Hematopoietic multipotent progenitor cell (in vitro differentiated cells): ENCODE measurements around the gene TMEM108. TPM values are rescaled to one million over a fixed set of nuclear protein-coding genes. Genes with fewer than 3 reads are reported as not detected.

Experiments used
- DNase-seq, 3 donors: peaks; one replicate each; pipeline ENCODE4 v3.0.0-alpha.2; 2011 to 2015; ENCODE audit warnings: low read depth in 2 of 3, low spot score in 2 of 3
- total RNA-seq: library from RNA; depleted of rRNA; stranded (reverse); fragments of >200 nt; gene quantifications from one replicate; pipeline ENCODE4 v1.2.3, GENCODE V29; 2012

TMEM108 gene
- total RNA-seq, 1 donor = under 0.01 TPM

DNA sequence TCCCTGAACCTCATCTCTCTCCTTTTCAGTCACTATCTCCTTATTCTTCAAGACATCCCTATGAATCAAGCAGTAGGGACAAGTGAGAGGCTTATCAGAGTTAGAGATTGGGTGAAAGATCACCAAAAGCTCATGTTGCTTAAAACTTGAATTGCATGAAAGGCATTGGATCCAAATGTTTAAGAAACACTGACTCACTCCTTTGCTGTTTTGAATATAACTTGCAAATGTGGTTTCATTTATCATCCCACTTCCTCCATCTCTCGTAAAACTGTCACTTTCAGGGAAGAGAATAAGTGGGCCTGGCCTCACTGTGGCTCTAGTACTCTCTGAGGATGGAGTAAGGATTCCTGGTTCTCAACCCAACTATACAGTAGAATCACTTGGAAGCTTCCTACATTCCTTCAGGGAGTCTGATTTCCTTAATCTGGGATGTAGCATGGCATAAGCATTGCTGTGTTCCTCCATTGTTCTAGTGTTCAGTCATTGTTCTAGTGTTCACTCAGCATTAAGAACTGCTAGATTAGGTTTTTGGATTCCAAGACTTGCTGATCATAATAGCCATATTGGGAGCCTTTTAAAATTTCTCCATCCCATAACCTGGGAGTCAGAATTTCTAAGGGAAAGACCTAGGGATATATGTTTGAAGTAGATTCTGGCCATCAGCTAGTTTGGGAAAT lies 171.8 kb downstream of the TMEM108 start:
- DNase-seq = peak in 2 of 3 donors; percentile 45 to 75

DNA sequence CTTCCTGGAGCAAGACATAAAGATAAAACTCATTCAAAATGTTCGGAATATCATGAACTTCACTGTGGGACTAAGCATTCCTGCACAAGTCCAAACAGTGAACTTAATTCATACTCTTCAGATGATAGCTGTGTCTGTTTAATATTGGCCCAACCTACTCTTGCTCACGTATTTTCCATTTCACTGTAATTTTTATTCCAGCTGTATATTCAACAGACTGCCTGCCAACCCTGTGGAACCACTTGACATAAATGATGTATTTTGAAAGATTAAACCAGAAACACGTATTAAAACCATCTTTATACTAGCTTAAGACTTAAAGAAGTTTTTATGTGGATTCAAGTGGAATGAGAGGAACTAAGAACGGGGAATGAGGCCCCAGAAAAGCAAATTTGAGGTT lies 172.5 kb downstream of the TMEM108 start:
- no peak for DNase-seq

DNA sequence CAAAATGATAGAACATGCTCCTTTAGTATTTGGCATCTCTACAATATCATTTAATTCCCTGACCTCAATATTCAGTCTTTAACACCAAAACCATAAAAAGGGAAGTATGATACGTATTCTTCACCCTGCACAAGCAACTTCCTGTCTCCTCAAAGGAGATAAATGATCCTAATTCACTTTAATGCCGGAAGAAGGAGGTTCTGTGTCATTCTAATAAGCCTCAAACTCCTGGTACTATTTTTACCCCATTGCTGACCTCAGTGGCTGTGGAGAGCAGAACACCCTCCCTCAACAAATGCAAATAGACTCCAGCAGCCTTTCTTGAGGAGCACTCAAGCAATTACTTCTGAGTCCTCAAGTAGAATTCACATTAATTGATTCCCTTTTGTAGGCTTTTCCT lies 173.3 kb downstream of the TMEM108 start:
- peak in 2 of 3 donors; percentile 66 to 89 for DNase-seq

DNA sequence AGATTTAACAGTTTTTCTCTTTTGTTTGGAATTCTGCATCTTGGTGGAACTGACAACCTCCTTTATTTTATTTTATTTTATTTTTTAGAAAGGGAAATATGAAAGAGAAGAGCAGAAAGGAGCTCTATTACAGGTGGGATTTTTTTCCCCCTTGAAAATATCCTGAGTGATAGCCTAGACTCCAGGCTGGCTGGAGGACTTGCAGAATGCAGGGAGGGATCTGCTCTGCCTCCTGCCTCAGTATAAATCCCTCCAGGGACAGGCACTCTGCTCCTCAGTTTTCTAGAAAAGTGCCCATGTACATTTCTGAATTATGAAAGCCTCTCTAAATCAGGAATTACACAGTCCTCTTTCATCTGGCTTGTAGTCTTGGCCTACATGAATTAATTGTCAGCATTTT lies 173.7 kb downstream of the TMEM108 start:
- no peak for DNase-seq

DNA sequence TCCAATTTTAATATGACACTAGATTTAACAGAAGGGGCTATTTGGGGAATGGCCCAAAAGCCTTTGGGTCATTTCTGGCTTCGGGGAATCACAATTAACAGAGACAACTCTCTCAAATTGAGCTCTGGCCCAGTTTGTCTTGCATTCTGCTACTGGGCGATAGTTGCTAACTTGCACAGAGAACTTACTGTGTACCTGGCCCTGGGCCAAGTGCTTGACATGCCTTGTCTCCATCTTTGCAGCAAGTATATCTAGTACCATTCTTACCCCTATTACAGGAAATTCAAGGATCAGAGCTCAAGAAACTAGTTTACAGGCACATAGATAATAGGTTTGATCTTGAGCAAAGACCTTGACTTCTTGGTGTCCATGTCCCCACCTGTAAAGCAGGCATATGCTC lies 175.7 kb downstream of the TMEM108 start:
- no peak for DNase-seq

DNA sequence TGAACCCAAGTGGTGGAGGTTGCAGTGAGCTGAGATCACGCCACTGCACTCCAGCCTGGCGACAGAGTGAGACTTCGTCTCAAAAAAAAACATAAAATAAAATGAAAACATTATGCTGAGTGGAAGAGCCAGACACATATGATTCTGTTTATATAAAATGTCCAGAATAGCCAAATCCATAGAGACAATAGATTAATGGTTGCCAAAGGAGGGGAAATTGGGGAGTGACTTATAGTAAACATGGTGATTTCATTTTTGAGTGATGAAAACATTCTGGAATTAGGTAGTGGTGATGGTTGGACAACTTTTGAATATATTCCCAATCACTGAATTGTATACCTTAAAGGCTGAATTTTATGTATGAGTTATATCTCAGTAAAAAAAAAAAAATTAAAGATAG lies 189.6 kb downstream of the TMEM108 start:
- no peak for DNase-seq

DNA sequence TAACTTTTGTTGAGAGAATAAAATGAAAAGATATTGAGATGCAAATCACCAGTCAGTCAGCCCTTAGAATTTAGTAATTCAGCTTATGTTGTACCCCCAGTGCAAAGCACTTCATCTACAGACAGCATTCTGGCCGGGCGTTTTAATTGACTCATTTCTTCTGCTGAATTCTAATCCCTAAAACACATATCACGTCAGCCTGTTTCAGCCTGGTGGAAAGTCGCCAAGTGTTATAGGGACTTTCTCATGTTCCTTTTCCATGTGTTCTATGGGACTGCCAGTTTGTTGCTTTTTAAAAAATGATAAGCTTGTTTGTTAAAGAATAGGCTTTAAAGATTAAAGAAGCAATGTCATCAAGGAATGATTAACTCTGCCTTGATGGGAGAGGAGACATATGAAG lies 192.0 kb downstream of the TMEM108 start:
- no peak for DNase-seq

DNA sequence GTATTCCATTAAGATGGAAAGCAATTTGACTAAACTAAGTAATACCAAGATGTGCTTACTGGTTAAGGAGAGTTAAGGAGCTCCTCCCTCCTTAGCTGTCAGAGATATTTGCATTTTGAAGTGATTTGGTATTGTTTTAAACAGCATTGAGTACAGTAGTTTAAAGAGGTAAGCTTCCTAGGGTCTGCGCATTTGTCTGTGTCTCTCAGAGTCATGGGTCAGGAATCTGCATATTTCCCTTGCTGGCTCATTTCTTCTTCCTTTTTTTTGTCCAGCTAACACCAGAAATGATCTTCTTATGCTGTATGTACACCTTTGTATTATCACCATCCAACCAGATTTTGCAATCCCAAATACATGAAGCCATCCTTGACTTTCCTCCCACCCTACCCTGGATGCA lies 198.7 kb downstream of the TMEM108 start:
- no peak for DNase-seq

DNA sequence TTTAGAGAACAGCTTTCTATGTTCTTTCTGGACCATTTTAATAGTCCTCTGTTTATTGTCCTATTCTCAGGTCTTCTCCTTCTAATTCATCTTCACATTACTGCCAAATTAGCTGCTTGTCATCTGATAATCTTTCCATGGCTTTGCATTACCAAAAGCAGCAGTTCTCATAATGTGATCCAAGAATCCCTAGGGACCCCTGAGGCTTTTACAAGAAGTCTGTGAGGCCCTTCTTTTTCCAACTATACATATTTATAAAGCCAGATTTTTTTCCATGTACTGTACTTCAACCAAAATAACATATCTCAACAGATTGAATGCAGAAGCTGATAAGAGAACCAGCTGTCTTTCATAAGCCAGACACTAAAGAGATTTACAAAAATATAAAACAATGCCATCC lies 199.2 kb downstream of the TMEM108 start:
- no peak for DNase-seq

DNA sequence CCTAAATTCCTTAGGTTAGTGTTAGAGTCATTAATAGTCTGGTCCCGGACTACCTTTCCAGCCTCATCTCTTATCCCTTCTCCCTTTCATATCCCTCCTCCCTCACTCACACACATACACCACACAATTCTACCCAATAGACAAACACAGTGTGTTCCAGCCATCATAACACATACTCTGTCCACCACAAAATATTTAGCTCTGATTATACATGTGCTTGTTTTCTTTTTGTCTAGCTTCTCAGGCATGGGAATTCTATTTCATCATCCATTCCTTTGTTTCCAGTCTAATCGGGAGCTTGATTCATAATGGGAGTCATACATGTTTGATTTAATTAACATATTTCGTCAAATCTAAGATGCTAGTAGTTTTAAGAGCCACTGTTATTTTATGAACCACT lies 199.8 kb downstream of the TMEM108 start:
- no peak for DNase-seq

DNA sequence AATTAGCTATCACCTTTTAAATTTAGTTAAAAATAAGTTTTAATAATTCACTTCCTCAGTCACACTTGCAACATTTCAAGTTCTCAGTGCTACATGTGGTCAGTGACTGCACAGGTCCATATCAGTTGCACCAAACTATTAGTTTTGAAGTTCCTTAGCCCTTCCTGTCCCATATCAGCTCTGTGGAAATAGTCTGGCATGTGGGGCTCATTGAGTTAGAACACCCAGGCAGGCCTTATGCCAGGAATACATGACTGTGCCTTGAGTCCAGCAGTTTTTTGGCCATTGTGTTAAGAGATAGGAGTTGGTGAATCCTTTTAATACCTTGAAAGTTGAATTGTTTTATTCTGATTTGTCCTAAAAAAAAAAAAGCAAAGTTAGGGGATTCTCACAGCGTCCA lies 207.9 kb downstream of the TMEM108 start:
- no peak for DNase-seq

DNA sequence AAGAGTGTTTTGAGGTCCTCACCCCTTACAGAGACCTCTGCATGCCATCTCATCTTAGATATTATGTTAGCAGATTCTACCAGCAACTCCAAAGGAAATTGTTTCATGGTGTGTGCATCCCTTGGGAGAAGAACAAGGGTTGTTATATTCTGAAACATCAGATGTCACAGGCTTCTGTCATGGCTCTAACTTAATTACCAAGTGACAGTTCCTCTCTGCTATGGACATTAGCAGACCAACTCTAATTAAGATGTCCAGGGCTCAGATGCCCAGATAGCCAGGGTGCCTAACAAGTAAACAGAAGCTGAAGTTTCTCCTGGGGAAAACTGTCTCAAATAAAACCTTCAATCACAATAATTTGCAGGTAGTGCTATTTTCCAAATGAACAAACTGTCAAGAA lies 208.6 kb downstream of the TMEM108 start:
- no peak for DNase-seq

DNA sequence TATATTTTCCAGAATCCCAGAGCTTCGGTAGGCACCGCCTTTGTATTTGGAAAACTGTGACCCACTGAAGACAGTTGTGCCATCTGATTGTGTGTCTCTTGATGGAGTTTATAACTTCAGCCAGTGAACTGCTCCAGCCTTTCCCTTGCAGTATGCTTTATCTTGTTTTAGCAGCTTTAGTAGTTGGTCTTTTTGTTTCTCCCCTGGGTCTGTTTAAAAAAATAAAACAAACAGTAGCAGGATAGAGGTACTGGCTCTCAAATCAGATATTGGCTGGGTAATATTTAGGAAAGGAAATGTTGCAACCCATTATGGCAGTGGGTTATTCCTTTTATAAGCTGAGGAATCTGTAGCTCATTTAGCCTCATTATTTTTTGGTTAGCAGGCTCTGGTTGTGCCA lies 210.2 kb downstream of the TMEM108 start:
- DNase-seq = no peak

DNA sequence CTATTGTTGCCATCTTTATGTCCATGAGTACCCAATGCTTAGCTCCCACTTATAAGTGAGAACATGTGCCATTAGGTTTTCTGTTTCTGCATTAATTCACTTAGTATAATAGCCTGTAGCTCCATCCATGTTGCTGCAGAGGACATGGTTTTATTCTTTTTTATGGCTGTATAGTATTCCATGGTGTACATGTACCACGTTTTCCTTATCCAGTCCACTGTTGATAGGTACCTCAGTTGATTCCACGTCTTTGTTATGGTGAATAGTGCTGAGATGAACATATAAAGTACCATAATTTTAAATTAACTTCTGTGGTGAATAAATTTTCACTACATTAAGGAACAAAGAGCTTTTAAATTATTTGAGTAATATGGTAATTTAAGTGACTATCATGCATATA lies 211.3 kb downstream of the TMEM108 start:
- DNase-seq = no peak

DNA sequence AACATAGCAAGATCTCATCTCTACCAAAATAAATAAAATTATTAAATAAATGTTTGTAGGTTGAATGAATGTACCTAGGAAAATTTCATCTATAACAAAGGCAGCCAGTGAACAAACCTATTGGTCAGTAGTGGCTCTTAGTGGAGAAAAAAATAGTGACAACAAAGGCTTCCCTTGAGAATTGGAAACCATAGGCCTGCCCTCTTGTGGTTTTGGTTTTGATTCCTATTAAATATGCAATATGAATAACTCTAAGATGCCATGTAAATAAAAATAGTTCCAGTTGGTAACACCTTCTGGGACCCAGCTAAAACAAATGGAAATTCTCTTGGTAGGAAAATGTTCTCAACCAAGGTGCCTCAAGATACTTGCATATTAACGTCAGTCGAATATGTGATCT lies 216.0 kb downstream of the TMEM108 start:
- no peak for DNase-seq

DNA sequence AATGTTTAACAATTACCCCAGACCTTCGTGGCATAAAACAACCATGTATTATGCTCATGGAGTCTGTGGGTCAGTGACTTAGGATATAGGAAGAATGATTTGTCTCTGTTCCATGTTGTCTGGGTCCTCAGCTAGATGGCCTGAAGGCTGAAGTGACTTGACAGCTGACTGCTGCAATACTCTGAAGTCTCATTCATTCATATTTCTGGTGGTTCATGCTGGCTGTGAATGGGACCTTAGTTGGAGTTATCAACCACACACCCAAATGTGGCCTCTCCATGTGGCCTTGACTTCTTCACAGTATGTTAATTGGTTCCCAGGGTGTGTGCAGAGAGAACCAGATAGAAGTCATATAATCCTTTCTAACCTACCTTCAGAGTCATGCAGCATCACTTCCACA lies 216.5 kb downstream of the TMEM108 start:
- DNase-seq = no peak

DNA sequence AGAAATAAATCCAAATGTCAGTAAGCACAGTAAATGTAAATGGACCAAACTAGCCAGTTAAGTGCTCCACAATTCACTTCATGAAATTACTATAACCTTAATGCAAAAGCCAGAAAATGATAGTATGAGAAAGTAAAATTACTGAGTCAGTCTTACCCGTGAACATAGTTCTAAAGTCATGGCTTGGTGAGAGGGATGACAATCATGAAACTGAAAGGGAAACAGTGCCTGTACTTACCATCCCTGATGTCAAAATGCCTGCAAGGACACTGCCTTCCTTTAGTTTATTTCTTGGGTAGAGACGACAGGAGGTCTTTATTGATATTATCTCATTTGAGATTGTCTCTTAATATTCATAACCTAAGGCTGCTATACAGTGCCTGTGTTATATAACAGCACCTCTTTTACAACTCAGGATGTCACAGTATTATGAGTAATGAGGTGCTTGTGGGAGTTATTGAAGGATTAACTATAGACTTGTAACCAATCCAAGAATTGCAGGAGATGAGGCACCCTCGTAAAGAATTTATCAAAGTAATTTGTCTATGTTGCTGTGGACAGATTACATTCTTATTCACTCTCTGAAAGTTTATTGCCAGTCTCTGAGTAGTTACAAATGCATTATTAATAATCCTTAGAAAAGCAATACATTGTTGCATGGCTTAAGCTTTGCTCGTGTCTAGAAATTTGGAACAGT lies 218.7 kb downstream of the TMEM108 start:
- no peak for DNase-seq

DNA sequence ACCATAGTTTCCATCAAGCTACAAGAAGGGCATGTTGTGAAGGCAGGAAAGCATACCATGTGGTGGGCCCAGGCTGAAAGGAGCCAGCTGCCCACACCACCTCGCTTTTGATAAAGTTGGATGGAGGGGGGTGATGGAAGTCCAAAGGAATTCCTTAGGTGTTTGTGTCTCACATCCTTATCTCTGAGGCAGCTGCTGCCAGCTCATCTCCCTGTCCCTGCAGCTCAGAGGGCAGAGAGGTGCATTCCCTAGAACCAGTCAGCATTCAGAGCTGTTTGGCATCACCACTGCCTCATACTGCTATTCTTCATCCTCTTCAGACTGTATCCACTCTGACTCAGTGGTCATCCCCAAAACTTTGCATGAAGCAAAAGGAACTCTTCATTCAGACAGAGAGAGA lies 220.2 kb downstream of the TMEM108 start:
- DNase-seq = no peak

DNA sequence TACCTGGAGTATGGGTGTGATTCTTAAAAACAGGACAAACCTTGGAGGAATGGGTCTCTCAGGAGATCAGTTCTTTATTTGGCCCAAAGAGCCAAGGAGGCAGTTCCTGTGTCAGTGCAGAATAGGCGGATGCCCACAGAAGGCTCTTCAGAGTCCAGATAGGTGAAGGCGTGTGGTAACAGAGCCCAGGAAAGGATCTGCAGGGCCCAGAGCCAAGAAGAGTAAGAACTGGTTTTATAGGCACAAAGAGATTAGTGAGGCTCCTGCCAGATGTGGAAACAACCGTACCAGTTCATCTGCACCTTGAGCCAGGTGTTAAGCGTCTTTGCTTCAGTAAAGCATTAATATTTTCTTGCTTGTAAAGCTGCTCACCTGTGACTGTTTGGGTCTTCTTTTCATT lies 221.6 kb downstream of the TMEM108 start:
- no peak for DNase-seq

DNA sequence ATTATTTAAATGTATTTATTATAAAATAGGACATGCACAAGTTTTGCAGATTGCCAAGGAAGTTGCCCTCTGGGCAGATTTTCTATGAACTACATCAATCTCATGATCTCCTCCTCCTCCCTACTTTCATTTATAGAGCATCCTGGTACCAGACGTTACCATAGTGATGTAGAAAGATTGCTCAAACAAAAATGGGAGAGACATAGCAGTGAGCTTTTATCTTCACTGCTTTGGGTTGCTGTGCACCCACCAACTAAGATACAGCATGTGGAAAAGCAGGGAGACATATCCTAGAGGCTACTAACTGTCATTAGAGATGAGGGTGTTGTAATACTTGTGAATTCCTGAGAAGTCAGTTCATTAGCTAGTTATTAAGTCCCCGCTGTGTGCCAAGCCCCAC lies 224.1 kb downstream of the TMEM108 start:
- no peak for DNase-seq

DNA sequence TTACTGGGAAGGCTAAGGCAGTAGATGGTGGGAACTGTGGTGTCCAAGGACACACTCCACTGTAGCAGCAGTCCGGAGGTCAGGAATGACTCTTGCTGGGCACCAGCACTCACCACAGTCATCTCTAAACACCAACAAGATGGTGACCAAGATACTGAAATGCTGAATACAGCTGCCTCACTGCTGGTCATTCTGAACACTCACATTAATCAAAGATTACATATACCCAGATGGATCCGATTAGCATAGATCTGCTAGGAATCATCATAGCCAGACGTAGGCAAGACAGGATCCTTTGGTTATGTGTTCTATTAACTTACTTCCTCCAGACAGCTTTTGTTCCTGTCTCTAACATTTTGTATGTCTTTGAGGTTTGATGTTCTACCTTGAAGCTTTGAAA lies 226.7 kb downstream of the TMEM108 start:
- peak in 1 of 3 donors; percentile 1 for DNase-seq

DNA sequence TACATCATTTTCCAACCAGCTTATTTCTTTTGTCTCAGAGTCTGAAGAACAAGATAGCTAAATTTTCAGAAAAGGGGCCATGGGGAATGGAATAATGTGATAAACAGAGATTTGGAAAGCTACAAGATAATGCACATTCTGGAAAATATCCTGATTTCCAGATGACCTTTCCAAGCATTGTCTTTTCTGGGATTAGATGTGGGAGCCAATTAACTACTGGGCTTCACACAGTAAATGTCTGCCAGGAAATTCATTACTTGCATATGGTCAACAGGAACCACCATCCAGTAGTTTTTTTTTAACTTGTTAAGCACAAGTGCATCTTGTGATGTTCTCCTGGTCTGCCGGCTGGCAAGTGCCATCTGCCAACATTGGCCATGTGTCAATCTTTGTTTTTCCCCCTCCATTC lies 230.5 kb downstream of the TMEM108 start:
- DNase-seq = no peak

DNA sequence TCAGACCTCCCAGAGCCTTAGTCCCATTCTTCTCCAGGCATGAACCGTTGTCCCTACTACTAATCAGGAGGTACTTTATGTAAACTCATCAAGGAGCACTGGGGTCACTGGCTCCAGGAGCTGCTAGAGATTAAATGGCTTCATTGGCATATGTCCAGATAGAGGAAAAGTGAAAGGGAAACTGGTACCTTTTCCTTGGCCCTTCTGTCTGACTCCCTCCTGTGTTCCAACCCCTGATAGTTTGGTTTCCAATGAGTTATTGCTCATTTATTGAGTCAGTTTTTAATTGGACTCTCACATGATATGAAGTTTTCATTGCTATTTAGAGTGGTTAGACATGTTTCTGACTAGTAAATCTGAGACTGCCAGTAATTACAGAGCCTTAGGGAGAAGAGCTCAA lies 231.2 kb downstream of the TMEM108 start:
- DNase-seq = no peak
